Endothelial cell (in vitro differentiated cells): ENCODE data around the gene ERCC2. TPM values are rescaled to one million over a fixed set of nuclear protein-coding genes. Genes with fewer than 3 reads are reported as not detected.

Experiments
- DNase-seq: peaks from one replicate; pipeline ENCODE4 v3.0.0; 2021; ENCODE audit warnings: low spot score
- H3K27ac Mint-ChIP-seq: one replicate; pipeline ENCODE4 v1.8.0; 2021; ENCODE audit warnings: mixed read lengths, inconsistent platforms; ENCODE audit not compliant: unreplicated experiment
- H3K27me3 Mint-ChIP-seq: one replicate; pipeline ENCODE4 v1.8.0; 2021; ENCODE audit warnings: mild to moderate bottlenecking, moderate library complexity, mixed read lengths, inconsistent platforms; ENCODE audit not compliant: unreplicated experiment
- H3K36me3 Mint-ChIP-seq: one replicate; pipeline ENCODE4 v1.8.0; 2021; ENCODE audit warnings: mild to moderate bottlenecking, low read depth, mixed read lengths, inconsistent platforms; ENCODE audit not compliant: unreplicated experiment
- H3K4me1 Mint-ChIP-seq: one replicate; pipeline ENCODE4 v1.8.0; 2021; ENCODE audit warnings: mild to moderate bottlenecking, mixed read lengths, inconsistent platforms; ENCODE audit not compliant: unreplicated experiment
- H3K4me3 Mint-ChIP-seq: one replicate; pipeline ENCODE4 v1.8.0; 2021; ENCODE audit warnings: mild to moderate bottlenecking, mixed read lengths, inconsistent platforms; ENCODE audit not compliant: unreplicated experiment
- H3K9me3 Mint-ChIP-seq: one replicate; pipeline ENCODE4 v1.8.0; 2021; ENCODE audit warnings: mixed read lengths, inconsistent platforms; ENCODE audit not compliant: unreplicated experiment
- CTCF ChIP-seq: fragments of 200-600 bp; sonication (generic); IDR thresholded peaks from one replicate; pipeline ENCODE4 v1.5.0; 2021; ENCODE audit warnings: antibody characterized with exemption; ENCODE audit not compliant: unreplicated experiment
- total RNA-seq: library from RNA; stranded (reverse); fragmentation: NEBNext Ultra II Directional; extraction: Animal tissue kit (Norgen Biotek cat#: 25700); gene quantifications from one replicate; pipeline ENCODE4 v1.2.1, GENCODE V29; 2021; ENCODE audit not compliant: unreplicated experiment

Gene ERCC2
- total RNA-seq, 1 donor from 2014 or later, result 44.2 TPM

GRCh38 chr19:45302416-45302815, 68.0 kb downstream of the ERCC2 start:
- H3K36me3 Mint-ChIP-seq, result peaks cover 35% of the 10 kb centered on the region
- H3K9me3 Mint-ChIP-seq, result no peaks in the 10 kb centered on the region
- H3K4me1 Mint-ChIP-seq, result peaks cover 7% of the 10 kb centered on the region
- no peak for TF ChIP-seq CTCF
- H3K4me3 Mint-ChIP-seq, result no peak overlapping the region
- H3K27ac Mint-ChIP-seq, result no peak overlapping the region
- H3K27me3 Mint-ChIP-seq, result peaks cover 20% of the 10 kb centered on the region
- no peak for DNase-seq

Other genes with a start within 250 kb of the ERCC2 start
- 0.67 TPM for gene NKPD1, start 209.6 kb downstream of the ERCC2 start, total RNA-seq
- gene TRAPPC6A, start 192.3 kb downstream of the ERCC2 start, total RNA-seq, result 86.2 TPM
- gene BLOC1S3, start 191.8 kb downstream of the ERCC2 start, total RNA-seq, result 22.7 TPM
- gene EXOC3L2, start 125.2 kb downstream of the ERCC2 start, total RNA-seq, result 5.5 TPM
- gene MARK4, start 119.3 kb downstream of the ERCC2 start, total RNA-seq, result 165 TPM
- not detected for gene CKM, start 47.7 kb downstream of the ERCC2 start, total RNA-seq
- 0.44 TPM for gene KLC3, start 29.8 kb downstream of the ERCC2 start, total RNA-seq
- 13.2 TPM for gene PPP1R13L, start 34.5 kb upstream of the ERCC2 start, total RNA-seq
- gene POLR1G, start 36.1 kb upstream of the ERCC2 start, total RNA-seq, result 4.4 TPM
- gene ERCC1, start 53.3 kb upstream of the ERCC2 start, total RNA-seq, result 62.8 TPM
- 64.2 TPM for gene FOSB, start 97.4 kb upstream of the ERCC2 start, total RNA-seq
- 25.3 TPM for gene RTN2, start 126.5 kb upstream of the ERCC2 start, total RNA-seq
- 0.33 TPM for gene PPM1N, start 127.9 kb upstream of the ERCC2 start, total RNA-seq
- 246 TPM for gene VASP, start 136.9 kb upstream of the ERCC2 start, total RNA-seq
- gene OPA3, start 214.2 kb upstream of the ERCC2 start, total RNA-seq, result 13.4 TPM
- gene GPR4, start 231.6 kb upstream of the ERCC2 start, total RNA-seq, result 13.5 TPM